Fibroblast of lung (primary cell): ENCODE data around the gene EBF3.

Experiments
- EZH2 ChIP-seq: IDR thresholded peaks from 2 replicates; pipeline ENCODE4 v1.5.1; 2012; ENCODE audit warnings: low read length, control low read depth, mild to moderate bottlenecking; ENCODE audit errors: missing control alignments
- TF ChIP-seq, protein P1 (sequence below), 2 donors: IDR thresholded peaks in 1 of 2; conservative IDR thresholded peaks in 1 of 2; 1 replicate in 1 of 2; 2 replicates in 1 of 2; pipeline ENCODE4 v1.5.1; 2011 to 2012; ENCODE audit warnings: low read length in 2 of 2, control low read depth in 1 of 2, inconsistent platforms in 1 of 2, low read depth in 1 of 2, mild to moderate bottlenecking in 1 of 2

DNA sequence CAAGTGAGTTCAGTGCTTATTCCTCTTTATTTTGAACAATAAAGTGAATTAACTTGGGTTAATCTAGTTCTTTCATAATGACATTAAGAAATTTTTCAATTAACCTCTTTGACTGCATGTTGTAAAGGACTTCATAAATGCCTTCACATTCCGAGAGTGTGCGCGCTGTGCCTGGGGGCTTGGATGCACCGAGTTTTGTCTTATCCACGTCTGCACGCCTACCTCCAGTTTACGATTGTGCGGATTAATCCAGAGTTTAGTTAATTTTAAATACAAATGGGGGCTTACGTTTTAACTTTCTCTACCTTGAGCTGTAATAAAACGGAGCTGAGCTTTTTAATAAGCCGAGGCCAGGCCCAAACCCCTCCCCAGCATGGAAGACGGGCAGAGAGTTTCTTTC lies 120.4 kb downstream of the EBF3 start:
- TF ChIP-seq, protein P1, sequence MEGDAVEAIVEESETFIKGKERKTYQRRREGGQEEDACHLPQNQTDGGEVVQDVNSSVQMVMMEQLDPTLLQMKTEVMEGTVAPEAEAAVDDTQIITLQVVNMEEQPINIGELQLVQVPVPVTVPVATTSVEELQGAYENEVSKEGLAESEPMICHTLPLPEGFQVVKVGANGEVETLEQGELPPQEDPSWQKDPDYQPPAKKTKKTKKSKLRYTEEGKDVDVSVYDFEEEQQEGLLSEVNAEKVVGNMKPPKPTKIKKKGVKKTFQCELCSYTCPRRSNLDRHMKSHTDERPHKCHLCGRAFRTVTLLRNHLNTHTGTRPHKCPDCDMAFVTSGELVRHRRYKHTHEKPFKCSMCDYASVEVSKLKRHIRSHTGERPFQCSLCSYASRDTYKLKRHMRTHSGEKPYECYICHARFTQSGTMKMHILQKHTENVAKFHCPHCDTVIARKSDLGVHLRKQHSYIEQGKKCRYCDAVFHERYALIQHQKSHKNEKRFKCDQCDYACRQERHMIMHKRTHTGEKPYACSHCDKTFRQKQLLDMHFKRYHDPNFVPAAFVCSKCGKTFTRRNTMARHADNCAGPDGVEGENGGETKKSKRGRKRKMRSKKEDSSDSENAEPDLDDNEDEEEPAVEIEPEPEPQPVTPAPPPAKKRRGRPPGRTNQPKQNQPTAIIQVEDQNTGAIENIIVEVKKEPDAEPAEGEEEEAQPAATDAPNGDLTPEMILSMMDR (conservative IDR thresholded peaks at IDR 0.05 in 1 of 2, IDR thresholded peaks at IDR 0.05 in 1 of 2; ENCODE audit: low read depth in 1 of 2, low read length in 2 of 2) = no peak
- no peak for TF ChIP-seq EZH2
